ENCODE results near the gene TAP1. TPM values are rescaled to one million over a fixed set of nuclear protein-coding genes. Genes with fewer than 3 reads are reported as not detected.

Gene TAP1
- polyA plus RNA-seq, 12 donors, result 6.5 to 13.6 (median 9.1) TPM; not detected in 1

GRCh38 chr6:32842690-32843089 lies 10.8 kb downstream of the TAP1 start:
- DNase-seq, result no peak

DNA sequence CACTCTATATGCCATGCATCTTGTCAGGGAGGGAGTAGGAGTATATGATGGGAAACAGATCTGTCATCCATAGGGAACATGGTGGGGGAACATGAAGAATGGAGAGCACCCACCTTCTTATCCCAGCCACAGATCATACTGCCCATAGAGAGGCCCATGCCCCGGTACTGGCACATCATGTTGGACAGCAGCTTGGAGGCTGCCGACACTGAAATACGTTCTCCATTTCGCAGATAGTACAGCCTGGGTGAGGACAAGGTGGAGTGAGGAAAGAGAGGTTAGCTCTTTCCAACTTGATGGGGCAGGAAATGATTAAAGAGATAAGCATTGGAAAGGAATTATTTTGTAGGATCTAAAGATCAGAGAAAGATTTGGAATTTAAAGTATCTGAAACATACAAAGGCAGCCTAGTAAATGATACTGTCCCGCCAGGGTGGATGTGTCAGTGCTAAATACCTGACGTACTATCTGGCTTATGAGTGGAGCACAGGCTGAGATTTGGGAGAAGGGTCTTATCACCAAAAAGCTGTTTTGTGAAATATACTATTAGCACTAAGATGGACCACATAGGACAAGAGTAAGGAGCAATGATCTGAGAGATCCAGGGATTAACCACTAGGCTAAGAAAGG lies 11.4 kb downstream of the TAP1 start:
- no peak for DNase-seq

GRCh38 chr6:32840604-32841246 lies 12.8 kb downstream of the TAP1 start:
- no peak for DNase-seq

DNA sequence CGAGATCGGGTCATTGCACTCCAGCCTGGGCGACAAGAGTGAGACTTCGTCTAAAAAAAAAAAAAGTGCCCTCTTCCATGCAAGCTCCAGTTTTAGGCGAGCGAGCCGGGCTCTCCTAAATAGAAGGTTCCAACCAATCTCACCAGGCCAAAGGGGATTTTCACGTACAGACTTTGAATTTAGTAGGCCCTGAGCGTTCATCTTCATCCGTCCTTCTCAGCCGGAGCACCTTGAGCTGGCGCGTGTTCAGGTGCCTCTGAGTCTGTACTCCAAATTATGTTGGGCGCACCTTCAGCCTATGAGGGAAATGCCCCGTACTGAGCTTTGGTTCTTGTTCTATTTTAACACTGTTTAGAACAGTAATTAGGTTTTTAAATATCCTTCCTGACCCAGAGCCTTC lies 14.1 kb downstream of the TAP1 start:
- DNase-seq, result no peak

DNA sequence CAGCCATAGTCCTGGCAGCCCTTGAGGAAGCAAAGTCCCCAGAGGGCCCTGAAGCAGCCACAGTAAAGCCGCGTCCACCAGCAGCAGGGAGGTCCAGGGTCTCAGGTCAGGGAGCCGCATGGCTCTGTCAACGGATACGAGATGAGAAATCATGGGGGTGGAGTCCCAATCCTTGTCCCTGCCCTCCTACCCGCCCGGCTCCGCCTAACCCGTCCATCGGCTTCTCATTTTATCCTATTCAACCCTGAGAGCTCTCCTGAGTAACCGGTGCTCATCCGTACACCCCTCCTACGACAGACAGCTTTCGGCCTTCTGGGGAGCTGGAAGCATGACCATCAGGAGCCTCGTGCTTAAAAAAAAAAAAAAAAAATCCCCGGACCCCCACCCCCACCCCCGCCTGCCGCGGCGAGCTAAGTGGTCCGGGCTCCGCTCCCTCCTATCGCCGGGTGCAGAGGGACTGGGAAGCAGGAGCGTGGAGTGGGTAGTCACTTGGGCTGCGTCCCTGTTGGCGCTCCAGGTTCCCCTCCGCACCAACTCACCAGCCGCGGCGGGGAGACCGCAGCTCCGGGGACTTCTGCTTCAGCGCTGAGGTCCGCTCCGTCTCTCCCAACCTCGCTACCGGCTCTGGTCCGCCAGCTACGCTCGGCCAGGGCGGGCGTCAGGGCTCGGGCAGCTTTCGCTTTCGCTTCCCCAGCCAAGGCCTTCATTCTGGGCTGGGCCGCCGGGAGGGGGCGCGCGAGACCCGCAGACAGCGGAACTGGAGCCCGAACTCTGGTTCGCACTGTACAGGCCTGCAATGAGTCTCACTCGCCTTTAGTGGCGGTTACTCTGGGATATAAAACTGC lies 15.2 kb downstream of the TAP1 start, which contains the start of gene TAP2:
Gene TAP2, minus strand, starts transcription at position 626 of the 845 bp plus-strand sequence. Its CDS starts 506 bp downstream, at position 120.
- peak; percentile 97 for DNase-seq

- no peak for DNase-seq
These were observed 15.8 kb downstream of the TAP1 start for GRCh38 chr6:32837651-32838113.

- DNase-seq, result no peak
These were observed 16.6 kb downstream of the TAP1 start for GRCh38 chr6:32836873-32837272.

DNA sequence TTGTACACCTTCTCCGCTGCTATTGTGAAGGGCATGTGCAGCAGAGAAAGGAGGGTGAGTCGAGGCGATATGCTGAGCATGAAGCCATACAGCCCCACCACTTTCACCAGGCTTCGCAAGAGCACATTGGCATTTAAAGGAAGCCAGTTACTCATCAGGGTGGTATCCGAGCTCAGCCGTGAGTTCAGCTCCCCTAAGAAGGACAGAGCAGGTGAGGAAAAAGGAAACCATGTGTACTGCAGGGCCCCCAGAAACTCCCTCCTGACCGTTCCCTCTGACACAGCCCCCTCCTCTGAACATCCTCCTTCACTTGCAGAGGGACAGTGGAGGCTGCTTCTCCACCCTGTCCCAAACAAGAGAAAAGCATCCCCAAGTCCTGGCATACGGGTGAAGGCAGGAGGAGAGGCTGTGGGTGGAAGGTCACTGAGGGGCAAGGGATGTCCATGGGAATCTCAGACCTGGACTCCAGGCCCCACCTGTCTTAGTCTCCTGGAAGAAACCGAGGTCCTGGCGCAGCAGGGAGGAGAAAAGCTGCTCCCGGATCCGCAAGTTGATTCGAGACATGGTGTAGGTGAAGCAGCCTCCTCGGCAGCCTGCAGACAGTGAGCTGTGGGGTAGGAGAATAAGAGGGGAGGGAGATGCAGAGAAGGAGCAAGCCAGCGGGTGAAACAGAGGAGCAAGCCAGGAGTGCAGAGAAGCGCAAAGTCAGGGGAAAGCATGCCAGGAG lies 18.2 kb downstream of the TAP1 start:
- DNase-seq, result no peak

GRCh38 chr6:32833664-32834063 lies 19.8 kb downstream of the TAP1 start:
- DNase-seq, result no peak

DNA sequence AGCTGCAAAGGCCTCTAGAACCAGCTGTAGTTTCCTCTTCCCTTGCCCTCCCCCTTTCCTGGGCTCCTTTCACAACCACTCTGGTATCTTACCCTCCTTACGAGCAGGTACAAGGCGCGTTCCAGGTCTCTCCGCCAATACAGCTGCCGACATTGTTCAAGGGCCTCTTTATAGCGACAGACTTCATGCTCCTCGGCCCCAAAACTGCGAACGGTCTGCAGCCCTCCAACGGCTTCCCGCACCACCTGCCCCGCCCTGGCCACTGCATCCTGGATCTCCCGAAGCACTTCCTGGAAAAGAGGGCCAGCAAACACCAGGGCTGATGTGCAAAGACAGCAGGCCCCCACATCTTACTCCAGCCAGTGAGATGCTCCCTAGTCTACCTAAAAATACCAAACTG lies 21.0 kb downstream of the TAP1 start:
- no peak for DNase-seq

DNA sequence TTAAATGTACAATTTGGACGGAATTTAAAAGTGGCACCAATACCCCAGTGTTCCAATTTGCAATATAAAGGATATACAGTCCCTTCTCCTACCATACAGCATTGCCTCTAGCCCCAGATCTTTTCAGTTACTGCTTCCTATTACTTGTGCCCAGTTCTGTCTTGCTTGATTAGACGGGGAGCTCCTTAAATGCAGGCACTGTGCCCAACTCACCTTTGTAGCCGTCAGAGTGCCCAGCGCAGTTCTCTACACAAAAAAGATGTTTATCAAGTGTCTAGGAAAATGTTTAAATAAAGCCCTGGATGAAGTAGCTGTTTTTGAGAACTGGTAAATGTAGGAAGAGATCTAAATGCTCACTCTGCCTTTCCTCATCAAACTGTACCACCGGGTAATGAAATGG lies 22.6 kb downstream of the TAP1 start:
- no peak for DNase-seq

DNA sequence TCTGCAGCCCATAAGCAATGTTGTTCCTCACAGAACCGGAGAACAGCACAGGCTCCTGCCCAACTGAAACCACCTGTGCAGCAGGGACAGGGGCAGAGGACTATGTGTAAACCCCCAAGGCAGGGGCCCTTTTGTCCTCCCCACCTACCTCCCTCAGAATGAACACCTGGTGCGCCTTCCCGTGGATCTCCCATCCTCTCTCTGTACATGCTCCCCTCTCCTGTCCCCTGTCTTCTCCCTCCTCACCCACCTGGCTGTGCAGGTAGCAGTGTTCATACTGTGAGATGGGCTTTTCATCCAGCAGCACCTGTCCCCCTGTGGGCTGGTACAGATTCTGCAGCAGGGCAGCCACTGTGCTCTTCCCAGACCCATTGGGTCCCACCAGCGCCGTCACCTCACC lies 23.5 kb downstream of the TAP1 start:
- no peak for DNase-seq

GRCh38 chr6:32829495-32829894 lies 24.0 kb downstream of the TAP1 start:
- no peak for DNase-seq

DNA sequence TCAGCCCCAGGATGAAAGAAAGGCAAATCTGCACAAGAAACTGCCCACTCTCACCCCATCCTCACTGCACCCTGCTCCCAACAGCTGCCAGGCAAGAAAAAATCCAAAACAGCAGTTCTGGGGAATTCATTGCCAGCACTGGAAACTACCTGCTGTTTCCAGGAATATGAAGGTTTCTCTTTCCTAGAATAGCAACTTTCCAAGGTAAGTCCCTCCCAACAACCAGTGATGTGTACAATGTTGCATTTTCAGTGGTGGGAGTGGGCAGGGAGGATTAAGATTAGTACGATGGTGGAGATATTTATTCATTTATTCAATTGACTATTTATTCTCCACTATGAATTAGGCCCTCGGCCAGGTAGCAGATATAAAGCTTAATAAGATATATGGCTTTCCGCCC lies 26.5 kb downstream of the TAP1 start:
- no peak for DNase-seq

- DNase-seq, result no peak
These were observed 27.5 kb downstream of the TAP1 start for GRCh38 chr6:32825966-32826365.

- no peak for DNase-seq
These were observed 33.8 kb downstream of the TAP1 start for GRCh38 chr6:32819729-32820128.

DNA sequence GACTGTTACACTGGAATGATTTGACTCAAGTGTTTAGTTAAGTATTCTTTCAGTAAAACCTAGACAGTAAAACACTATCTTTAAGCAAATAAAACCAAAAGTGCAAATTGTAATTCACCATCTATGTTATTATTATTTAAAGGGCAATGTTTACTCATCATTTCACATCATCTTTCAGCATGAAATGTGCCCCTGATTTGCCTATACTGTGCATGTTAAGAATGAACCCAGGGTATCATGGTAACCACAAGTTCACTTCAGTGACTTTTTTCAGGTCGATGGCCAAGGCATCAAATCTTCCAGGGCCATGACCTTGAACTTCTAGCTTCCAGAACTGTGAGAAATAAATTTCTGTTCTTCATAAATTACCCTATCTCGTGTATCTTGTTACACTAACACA lies 34.6 kb downstream of the TAP1 start:
- no peak for DNase-seq

GRCh38 chr6:32816746-32817204 lies 36.7 kb downstream of the TAP1 start, which contains the start of gene HLA-DOB:
Gene HLA-DOB, minus strand, starts transcription at chr6:32817002. Its CDS starts 51 bp downstream, at chr6:32816951.
- no peak for DNase-seq

DNA sequence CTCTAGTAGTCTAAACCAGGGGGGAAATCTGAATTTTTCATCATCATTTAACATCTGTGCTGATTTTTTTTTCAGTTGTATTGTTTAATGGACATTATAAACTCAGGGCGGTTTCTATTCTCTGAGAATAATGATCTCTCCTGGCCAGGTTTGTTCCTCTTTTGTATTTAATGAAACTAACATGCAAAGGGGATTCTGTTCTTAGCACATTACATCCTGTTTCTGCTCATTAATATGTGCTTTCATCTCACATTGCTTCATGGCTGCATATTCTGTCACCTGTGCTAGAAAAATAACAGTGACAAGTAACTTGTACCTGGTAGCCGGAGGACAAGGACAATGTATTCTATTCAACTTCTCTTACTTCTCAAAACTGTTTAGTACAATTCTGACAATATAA lies 37.5 kb downstream of the TAP1 start:
- DNase-seq, result no peak

DNA sequence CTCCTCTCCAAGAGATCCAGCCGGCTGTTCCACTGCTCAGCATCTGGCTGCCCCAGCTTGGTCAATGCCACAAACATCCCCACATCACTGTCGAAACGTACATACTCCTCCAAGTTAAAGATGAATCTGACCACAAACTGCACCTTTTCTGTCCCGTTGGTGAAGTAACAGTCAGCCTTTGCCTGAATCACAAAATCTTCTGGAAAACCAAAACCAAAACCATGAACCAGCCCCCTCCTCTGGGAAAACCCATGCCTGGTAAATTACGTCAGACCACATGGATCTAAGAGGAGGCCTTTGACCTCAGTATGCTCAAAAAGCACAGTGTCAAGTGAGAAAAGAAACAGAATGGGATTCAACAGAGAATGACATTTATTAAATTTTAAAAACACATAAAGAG lies 38.4 kb downstream of the TAP1 start:
- DNase-seq, result no peak

GRCh38 chr6:32814145-32814544 lies 39.4 kb downstream of the TAP1 start:
- no peak for DNase-seq

DNA sequence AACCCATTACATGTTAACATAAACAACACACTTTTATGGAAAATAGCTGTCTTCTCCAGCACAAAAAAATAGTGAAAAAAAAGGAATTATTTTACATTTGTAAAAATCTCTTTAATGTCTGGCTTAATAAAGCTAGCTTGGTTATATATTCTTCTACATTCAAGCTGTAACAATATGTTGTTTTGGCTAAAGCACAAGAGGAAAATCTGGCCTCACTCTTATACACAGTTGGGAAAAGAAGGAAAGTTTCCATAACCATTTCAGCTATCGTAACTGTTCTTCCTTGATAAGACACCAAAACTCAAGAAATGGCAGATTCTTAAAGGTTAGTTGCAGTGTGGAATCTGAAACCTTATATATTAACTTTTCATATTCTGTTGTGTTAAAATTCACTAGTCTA lies 44.3 kb downstream of the TAP1 start:
- no peak for DNase-seq

Measured in muscle of arm (tissue), 12 donors.